IPS-18c (cell line): ENCODE measurements around the gene SERINC3.

Experiments used
- H3K4me3 ChIP-seq: 2 replicates; pipeline ENCODE4 v1.7.0; 2013; ENCODE audit warnings: low read depth, mild to moderate bottlenecking, low read length, moderate library complexity; ENCODE audit not compliant: insufficient read depth
- H3K9me3 ChIP-seq: one replicate; pipeline ENCODE4 v1.6.1; 2013; ENCODE audit warnings: mild to moderate bottlenecking, low read length, moderate library complexity; ENCODE audit not compliant: control insufficient read depth, insufficient read depth

SERINC3 gene

GRCh38 chr20:44504402-44505307, 17.2 kb downstream of the SERINC3 start:
- peaks cover 2% of the 10 kb centered on the region for H3K9me3 ChIP-seq
- H3K4me3 ChIP-seq, result no peak overlapping the region

GRCh38 chr20:44502968-44503367, 18.9 kb downstream of the SERINC3 start:
- Histone ChIP-seq H3K4me3 (no peak overlapping the region), H3K9me3 (peaks cover 2% of the 10 kb centered on the region)

GRCh38 chr20:44501448-44501847, 20.4 kb downstream of the SERINC3 start:
- peaks cover 2% of the 10 kb centered on the region for H3K9me3 ChIP-seq
- no peak overlapping the region for H3K4me3 ChIP-seq

- no peak overlapping the region for H3K4me3 ChIP-seq
These were observed 21.6 kb downstream of the SERINC3 start for GRCh38 chr20:44500221-44500620.

GRCh38 chr20:44497761-44498160, 24.1 kb downstream of the SERINC3 start:
- no peaks in the 10 kb centered on the region for H3K9me3 ChIP-seq
- no peak overlapping the region for H3K4me3 ChIP-seq

More at GRCh38 chr20:44500221-44500620, 21.6 kb downstream of the SERINC3 start:
- no peaks in the 10 kb centered on the region for H3K9me3 ChIP-seq

GRCh38 chr20:44496976-44497375, 24.9 kb downstream of the SERINC3 start:
- no peaks in the 10 kb centered on the region for H3K9me3 ChIP-seq
- no peak overlapping the region for H3K4me3 ChIP-seq

- Histone ChIP-seq H3K9me3 (no peaks in the 10 kb centered on the region), H3K4me3 (no peak overlapping the region)
These were observed 25.9 kb downstream of the SERINC3 start for GRCh38 chr20:44495802-44496481.

GRCh38 chr20:44495257-44495656, 26.6 kb downstream of the SERINC3 start:
- Histone ChIP-seq H3K9me3 (no peaks in the 10 kb centered on the region), H3K4me3 (no peak overlapping the region)

- Histone ChIP-seq H3K9me3 (no peaks in the 10 kb centered on the region), H3K4me3 (no peak overlapping the region)
These were observed 27.2 kb downstream of the SERINC3 start for GRCh38 chr20:44494681-44495080.

GRCh38 chr20:44494266-44494665, 27.6 kb downstream of the SERINC3 start:
- H3K9me3 ChIP-seq, result no peaks in the 10 kb centered on the region
- H3K4me3 ChIP-seq, result no peak overlapping the region

GRCh38 chr20:44491635-44492395, 30.1 kb downstream of the SERINC3 start:
- no peaks in the 10 kb centered on the region for H3K9me3 ChIP-seq
- H3K4me3 ChIP-seq, result no peak overlapping the region

- no peak overlapping the region for H3K4me3 ChIP-seq
- no peaks in the 10 kb centered on the region for H3K9me3 ChIP-seq
These were observed 31.9 kb downstream of the SERINC3 start for GRCh38 chr20:44489931-44490330.

GRCh38 chr20:44489223-44489622, 32.6 kb downstream of the SERINC3 start:
- Histone ChIP-seq H3K4me3 (no peak overlapping the region), H3K9me3 (no peaks in the 10 kb centered on the region)

- H3K4me3 ChIP-seq, result no peak overlapping the region
These were observed 33.3 kb downstream of the SERINC3 start for GRCh38 chr20:44488551-44488950.

GRCh38 chr20:44485830-44486198, 36.1 kb downstream of the SERINC3 start:
- no peaks in the 10 kb centered on the region for H3K9me3 ChIP-seq

More at GRCh38 chr20:44488551-44488950, 33.3 kb downstream of the SERINC3 start:
- H3K9me3 ChIP-seq, result no peaks in the 10 kb centered on the region

GRCh38 chr20:44485078-44485829, 36.6 kb downstream of the SERINC3 start:
- no peak overlapping the region for H3K4me3 ChIP-seq
- H3K9me3 ChIP-seq, result no peaks in the 10 kb centered on the region

More at GRCh38 chr20:44485830-44486198, 36.1 kb downstream of the SERINC3 start:
- no peak overlapping the region for H3K4me3 ChIP-seq

GRCh38 chr20:44483112-44483511, 38.8 kb downstream of the SERINC3 start:
- Histone ChIP-seq H3K9me3 (no peaks in the 10 kb centered on the region), H3K4me3 (no peak overlapping the region)
